GM19240 (cell line): ENCODE measurements around the gene BRAF.
"Not testable (repeated sequence)": the region's sequence is repeated elsewhere in the genome, so short reads cannot be mapped to it uniquely, and the experiment has no call there.

ENCODE experiments used
- DNase-seq: peaks from one replicate; pipeline ENCODE4 v3.0.0; 2011; ENCODE audit warnings: low spot score; ENCODE audit not compliant: insufficient read length

The BRAF gene

GRCh38 chr7:140771826-140772225 lies 152.9 kb downstream of the BRAF start:
- no peak for DNase-seq

DNA sequence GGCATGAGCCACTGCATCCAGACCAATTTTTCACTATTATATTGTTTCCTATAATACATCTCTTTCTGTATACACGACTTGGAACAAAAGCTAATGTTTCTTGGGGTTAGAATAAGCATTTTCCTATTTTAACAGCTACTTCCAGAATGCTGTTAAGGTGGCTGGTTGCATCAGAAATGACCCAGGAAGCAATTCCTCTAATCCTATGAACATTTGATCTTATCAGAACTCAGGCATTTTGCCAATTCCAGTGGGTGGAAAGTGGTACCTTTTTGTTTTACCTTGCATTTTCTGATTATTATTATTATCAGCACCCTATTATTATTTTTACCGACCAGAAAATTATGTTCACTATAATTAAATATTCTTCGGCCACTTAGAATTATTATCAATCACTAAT lies 154.9 kb downstream of the BRAF start:
- no peak for DNase-seq

DNA sequence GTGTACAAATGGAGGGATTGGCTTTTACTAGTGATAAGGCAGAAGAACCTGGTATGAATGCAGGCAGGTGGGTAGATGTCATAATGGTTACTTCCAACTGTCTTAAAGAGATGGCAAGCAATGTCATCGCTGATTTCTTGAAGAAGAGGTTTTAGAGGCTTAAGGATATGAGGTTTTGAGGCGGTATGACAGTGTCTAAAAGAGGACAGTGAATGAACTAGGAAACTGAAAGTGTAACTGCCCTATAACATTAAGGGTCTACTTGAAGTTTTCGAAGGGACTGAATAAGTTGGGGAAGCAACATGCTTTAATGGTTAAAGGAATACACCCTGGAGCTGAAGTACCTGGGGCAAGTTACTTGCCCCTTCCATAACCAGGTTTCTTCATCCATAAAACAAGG lies 157.3 kb downstream of the BRAF start:
- DNase-seq: no peak

GRCh38 chr7:140765441-140765840 lies 159.3 kb downstream of the BRAF start:
- not testable (repeated sequence) for DNase-seq

DNA sequence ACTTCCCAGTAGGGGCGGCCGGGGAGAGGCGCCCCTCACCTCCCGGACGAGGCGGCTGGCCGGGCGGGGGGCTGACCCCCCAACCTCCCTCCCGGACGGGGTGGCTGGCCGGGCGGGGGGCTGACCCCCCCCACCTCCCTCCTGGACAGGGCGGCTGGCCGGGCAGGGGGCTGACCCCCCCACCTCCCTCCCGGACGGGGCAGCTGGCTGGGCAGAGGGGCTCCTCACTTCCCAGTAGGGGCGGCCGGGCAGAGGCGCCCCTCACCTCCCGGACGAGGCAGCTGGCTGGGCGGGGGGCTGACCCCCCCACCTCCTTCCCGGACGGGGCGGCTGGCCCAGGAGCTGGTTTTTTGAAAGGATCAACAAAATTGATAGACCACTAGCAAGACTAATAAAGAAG lies 161.6 kb downstream of the BRAF start:
- DNase-seq: not testable (repeated sequence)

GRCh38 chr7:140761375-140761774 lies 163.4 kb downstream of the BRAF start:
- not testable (repeated sequence) for DNase-seq

- DNase-seq: no peak
Measured at GRCh38 chr7:140754506-140754905, 170.2 kb downstream of the BRAF start.

DNA sequence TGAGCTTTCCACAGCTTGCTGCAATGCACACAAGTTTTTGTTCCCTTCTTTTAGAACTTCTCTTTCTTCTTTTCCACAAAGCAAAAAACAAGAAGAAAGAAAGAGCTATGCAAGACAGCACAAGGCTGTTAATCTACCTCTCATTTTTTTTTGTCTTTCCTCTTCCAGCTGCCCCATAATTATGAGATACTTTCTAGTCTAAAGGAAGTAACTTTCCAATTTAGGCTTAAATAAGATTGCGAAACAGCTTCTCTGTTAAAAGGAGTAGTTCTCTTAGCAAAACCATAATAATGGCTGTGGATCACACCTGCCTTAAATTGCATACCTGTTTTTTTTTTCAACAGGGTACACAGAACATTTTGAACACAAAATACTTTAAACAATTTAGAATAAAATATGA lies 172.2 kb downstream of the BRAF start:
- no peak for DNase-seq

DNA sequence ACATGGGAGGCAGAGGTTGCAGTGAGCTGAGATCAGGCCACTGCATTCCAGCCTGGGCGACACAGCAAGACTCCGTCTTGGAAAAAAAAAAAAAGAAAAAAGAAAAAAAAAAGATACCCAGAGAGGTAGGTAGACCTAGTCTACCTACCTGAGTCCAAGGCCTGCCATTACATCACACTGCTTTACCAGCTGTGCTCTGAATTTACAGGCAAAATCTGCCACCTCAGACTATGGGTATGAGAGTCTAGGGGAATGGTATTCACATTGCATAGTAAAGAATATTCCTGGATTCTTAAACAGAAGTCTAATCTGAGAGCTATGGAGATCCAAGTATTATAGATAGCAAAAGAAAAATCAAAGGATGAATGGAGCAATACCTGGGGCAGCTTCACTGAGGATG lies 178.0 kb downstream of the BRAF start:
- no peak for DNase-seq

DNA sequence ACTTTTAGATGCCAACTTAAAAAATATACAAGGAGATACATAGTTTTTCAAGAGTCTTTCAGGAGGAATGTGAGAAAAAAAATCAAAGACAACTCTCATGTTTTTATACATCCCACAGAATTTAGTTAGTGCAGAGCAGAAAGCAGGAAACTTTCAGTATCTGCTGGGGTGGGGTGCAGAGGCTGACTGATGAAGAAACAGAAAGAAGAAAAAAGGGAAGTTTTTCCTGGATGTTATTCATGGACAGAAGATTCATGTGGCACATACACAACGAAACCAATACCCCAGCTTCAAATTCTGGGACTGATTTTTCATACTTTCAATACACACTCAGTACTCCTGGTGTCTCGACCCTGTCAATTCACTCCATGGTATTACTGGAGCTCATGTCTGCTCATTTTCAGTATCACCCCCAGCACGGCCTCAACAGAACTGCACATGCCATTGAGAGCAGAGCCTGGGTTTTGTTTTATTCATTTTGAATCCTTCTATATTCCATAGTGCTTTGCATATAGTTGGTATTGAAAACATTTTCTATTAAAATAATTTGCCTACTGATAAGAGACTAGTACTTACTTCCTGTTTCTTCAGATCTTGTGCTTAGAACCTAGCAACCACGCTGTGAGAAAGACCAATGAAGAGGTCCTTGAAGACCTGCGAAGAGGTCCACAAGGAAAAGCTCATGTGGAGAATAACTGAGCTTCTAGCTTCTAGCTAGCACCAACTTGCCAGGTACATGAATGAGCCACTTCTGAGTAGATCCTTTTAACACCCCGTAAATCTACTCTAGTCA lies 179.3 kb downstream of the BRAF start:
- DNase-seq: no peak

GRCh38 chr7:140744005-140744404 lies 180.7 kb downstream of the BRAF start:
- no peak for DNase-seq

DNA sequence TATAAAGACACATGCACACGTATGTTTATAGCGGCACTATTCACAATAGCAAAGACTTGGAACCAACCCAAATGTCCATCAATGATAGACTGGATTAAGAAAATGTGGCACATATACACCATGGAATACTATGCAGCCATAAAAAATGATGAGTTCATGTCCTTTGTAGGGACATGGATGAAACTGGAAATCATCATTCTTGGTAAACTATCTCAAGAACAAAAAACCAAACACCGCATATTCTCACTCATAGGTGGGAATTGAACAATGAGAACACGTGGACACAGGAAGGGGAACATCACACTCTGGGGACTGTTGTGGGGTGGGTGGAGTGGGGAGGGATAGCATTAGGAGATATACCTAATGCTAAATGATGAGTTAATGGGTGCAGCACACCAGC lies 181.5 kb downstream of the BRAF start:
- DNase-seq: not testable (repeated sequence)

DNA sequence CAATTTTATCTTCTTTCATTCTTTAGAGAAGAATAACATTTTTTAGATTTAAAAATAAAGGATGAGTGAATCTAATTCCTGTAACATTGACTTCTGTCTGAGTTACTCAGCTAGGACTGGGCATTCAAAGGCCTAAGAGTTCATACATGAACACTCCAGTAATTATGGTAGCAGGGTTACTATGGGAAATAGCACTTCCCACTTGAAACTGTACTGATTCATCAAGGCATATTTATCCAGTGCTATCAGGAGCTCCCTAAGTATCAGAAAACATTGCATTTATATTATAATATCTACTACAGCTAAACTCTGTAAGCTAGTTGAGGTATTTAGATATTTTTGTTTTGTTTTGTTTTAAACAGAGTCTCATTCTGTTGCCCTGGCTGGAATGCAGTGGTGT lies 186.4 kb downstream of the BRAF start:
- no peak for DNase-seq

- no peak for DNase-seq
Measured at GRCh38 chr7:140734729-140735128, 190.0 kb downstream of the BRAF start.

DNA sequence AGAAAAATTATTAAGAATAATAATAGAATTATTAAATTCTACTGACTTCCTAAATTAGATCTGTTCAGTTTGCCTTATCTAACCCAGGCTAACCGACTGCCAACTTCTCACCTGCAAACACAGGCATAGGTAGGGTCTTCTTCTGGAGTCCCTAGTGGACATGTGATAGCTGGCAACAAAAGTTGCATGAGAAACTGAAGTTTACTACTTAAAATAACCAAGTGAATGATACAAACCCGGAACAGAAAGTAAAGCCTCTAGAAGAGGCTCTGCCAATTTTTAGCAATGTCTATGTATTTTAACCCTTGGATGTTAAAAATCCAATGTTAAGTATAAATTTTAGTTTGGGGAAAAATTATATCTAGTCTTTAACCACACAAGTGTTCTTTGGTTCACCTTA lies 190.6 kb downstream of the BRAF start:
- no peak for DNase-seq

- no peak for DNase-seq
Measured at GRCh38 chr7:140732416-140732815, 192.3 kb downstream of the BRAF start.

GRCh38 chr7:140726281-140726680 lies 198.4 kb downstream of the BRAF start:
- DNase-seq: no peak

DNA sequence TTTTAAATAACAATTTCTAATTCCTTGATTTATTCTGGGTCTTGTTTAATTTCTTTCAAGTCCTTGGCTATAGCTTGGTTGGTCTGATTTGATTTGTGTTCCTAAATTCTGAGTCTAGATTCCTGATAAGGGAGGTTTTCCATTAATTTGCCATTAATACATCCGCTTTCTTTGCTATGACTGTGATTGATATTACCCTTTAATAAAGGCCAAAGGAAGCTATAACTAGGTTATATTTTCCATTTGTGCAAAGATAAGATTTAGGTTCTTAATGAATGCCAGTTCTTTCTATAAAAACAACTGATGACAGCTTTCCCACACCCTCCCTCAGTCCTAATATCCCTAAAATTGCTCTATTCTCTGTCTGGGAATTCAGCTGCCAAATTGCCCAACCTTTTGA lies 200.0 kb downstream of the BRAF start:
- no peak for DNase-seq

- no peak for DNase-seq
Measured at GRCh38 chr7:140723574-140723973, 201.2 kb downstream of the BRAF start.

GRCh38 chr7:140723006-140723405 lies 201.7 kb downstream of the BRAF start:
- no peak for DNase-seq

- no peak for DNase-seq
Measured at GRCh38 chr7:140722254-140722653, 202.5 kb downstream of the BRAF start.

DNA sequence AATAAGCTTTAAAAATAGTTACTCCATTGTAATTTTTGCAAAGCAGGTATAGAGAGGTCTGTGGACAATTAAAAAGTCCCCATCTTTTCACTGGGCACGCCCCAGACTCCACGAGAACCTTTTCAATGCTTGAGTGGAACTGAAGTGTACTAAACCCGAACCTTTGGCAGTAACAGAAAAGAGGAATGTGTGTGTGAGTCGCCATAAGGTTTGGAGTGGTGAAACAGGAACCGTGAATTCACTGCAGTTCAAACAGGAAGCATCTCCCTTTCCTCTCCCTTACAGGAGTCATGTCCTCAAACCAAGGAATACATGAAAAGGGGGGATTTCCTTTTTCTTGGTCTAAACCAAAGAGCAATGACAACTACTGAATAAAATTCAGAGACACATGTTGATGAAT lies 205.0 kb downstream of the BRAF start:
- no peak for DNase-seq

DNA sequence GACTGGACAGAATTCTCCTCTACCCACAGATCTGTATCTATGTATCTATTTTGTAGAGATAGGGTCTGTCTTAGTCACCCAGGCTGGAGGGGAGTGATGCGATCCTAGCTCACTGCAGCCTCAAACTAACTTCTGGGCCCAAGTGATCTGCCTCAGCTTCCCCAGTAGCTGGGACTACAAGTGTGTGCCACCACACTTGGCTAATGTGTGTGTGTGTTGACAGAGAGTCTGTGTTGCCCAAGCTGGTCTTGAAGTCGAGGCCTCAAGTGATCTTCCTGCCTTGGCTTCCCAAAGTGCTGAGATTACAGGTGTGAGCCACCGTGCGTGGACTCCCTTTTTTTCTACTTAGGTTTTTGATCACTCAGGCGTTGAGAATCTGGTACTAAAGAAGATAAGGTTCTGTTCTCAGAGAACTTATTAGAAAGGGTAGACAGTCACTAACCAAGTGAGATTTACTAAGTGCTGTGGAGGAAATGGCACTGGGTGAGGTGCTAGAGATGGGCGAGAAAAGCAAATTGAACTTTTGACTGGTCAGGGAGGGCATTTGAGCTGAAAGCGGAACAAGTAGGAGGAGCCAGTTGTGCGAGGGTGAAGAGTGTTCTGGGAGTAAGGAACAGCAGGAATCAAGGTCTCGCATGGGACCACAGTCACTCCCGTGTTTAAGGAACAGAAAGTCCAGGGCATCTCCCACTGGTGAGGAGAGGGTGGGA lies 210.2 kb downstream of the BRAF start:
- no peak for DNase-seq
